Caco-2 (cell line): ENCODE data around the gene APOL3. TPM values are rescaled to one million over a fixed set of nuclear protein-coding genes. Genes with fewer than 3 reads are reported as not detected.
"Not testable (repeated sequence)": the region's sequence is repeated elsewhere in the genome, so short reads cannot be mapped to it uniquely, and the experiment has no call there.

ENCODE experiments used
- BruUV-seq: library from RNA; stranded (reverse); fragments of 400-500 nt; replicated peaks from 2 replicates; lab custom pipeline; 2021; lab: Mats Ljungman, UMichigan
- CTCF ChIA-PET: fragments of 300-600 bp; sonication (Branson Sonifier 250); formaldehyde crosslinking; loops from one replicate; lab custom pipeline; 2022; ENCODE audit warnings: antibody characterized with exemption; lab: Charles Lee
- POLR2A ChIA-PET: fragments of 300-600 bp; sonication (Branson Sonifier 250); formaldehyde crosslinking; loops from one replicate; lab custom pipeline; 2022; ENCODE audit warnings: antibody characterized with exemption; lab: Charles Lee
- DNase-seq, 2 experiments: peaks; one replicate each; pipeline versions ENCODE4 v3.0.0 to v3.0.0-alpha.2; 2020 to 2022
- H3K27me3 ChIP-seq: replicated peaks from 2 replicates; pipeline ENCODE4 v1.6.0; 2011; ENCODE audit warnings: low read length; ENCODE audit not compliant: control insufficient read depth, insufficient read depth
- H3K36me3 ChIP-seq: 2 replicates; pipeline ENCODE4 v1.5.1; 2011; ENCODE audit warnings: low read length; ENCODE audit not compliant: control insufficient read depth, insufficient read depth
- H3K4me1 ChIP-seq: fragments of 250-450 bp; sonication (Bioruptor Pico); 2 replicates; pipeline ENCODE4 v1.5.1; 2020; ENCODE audit warnings: mild to moderate bottlenecking
- H3K4me3 ChIP-seq: 2 replicates; pipeline ENCODE4 v1.5.1; 2011; ENCODE audit warnings: low read depth, mild to moderate bottlenecking, control low read depth, low read length
- H3K9me3 ChIP-seq: fragments of 250-450 bp; sonication (Bioruptor Pico); 2 replicates; pipeline ENCODE4 v1.5.1; 2020; ENCODE audit warnings: mild to moderate bottlenecking, moderate library complexity
- H3K27ac Mint-ChIP-seq: one replicate; pipeline ENCODE4 v1.8.0; 2022; ENCODE audit warnings: mixed read lengths; ENCODE audit not compliant: unreplicated experiment
- H3K27me3 Mint-ChIP-seq: one replicate; pipeline ENCODE4 v1.8.0; 2022; ENCODE audit warnings: mixed read lengths; ENCODE audit not compliant: insufficient read depth, unreplicated experiment
- H3K36me3 Mint-ChIP-seq: one replicate; pipeline ENCODE4 v1.8.0; 2022; ENCODE audit warnings: mild to moderate bottlenecking, mixed read lengths; ENCODE audit not compliant: insufficient read depth, unreplicated experiment
- H3K4me1 Mint-ChIP-seq: one replicate; pipeline ENCODE4 v1.8.0; 2022; ENCODE audit warnings: low read depth, mixed read lengths; ENCODE audit not compliant: unreplicated experiment
- H3K4me3 Mint-ChIP-seq: one replicate; pipeline ENCODE4 v1.8.0; 2022; ENCODE audit warnings: mild to moderate bottlenecking, moderate library complexity, mixed read lengths; ENCODE audit not compliant: unreplicated experiment
- H3K9me3 Mint-ChIP-seq: one replicate; pipeline ENCODE4 v1.8.0; 2022; ENCODE audit warnings: mixed read lengths; ENCODE audit not compliant: unreplicated experiment
- intact Hi-C: fragments of 100-400 bp; cut with micrococcal nuclease; formaldehyde crosslinking; loops from one replicate; pipeline ENCODE4 v1.10.0; 2022; ENCODE audit not compliant: unreplicated experiment
- total RNA-seq: library from RNA; stranded (reverse); gene quantifications from 2 replicates; pipeline ENCODE4 v1.2.3, GENCODE V29; 2022
- TF ChIP-seq, protein P1 (sequence below), 2 experiments: fragments of 200-600 bp in 1 of 2; IDR thresholded peaks; 1 replicate in 1 of 2; 2 replicates in 1 of 2; pipeline versions ENCODE4 v1.5.1 to v1.8.0; 2011 to 2022; ENCODE audit warnings: antibody characterized with exemption in 1 of 2, control low read depth in 1 of 2, inconsistent platforms in 1 of 2, low read depth in 1 of 2, low read length in 1 of 2, mild to moderate bottlenecking in 1 of 2, moderate library complexity in 1 of 2; ENCODE audit not compliant: insufficient read depth in 1 of 2, severe bottlenecking in 1 of 2, unreplicated experiment in 1 of 2

The APOL3 gene
- total RNA-seq, 1 experiment from 2014 or later: not detected

DNA sequence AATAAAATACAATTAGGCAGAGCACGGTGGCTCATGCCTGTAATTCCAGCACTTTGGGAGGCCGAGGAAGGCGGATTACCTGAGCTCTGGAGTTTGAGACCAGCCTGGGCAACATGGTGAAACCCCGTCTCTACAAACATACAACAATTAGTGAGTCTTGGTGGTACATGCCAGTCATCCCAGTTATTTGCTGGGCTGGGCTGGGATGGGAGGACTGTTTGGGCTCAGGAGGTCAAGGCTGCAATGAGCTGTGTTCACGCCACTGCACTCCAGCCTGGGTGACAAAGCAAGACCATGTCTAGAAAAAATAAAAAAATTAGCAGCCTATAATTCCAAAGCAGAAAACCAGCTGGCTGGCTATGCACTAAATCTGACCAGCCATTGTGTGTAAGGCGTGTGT is 35.1 kb downstream of the APOL3 start:
- CTCF ChIA-PET: interaction anchor here (1.2 to 2.8 kb wide), 3 partner anchors 60 to 774 kb away, joined by 3 to 10 read pairs (median 3); no protein-coding TSS in a partner anchor
- no TSS peak for BruUV-seq

DNA sequence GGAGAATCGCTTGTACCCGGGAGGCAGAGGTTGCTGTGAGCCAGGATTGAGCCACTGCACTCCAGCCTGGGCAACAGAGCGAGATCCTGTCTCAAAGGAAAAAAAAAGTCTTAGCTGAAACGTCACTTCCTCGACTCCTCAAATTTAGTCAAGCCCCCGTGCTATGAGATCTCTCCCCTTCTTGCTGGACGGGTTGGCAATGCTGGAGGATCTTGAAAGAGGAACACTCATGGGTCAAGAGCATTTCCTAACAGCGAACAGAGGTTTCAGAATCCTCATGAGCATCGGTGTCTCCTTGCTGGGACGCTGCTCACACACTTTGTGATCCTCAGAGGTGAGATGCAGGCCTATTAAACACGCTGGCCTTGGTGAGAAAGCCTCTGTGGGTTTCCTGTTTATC is 35.9 kb downstream of the APOL3 start:
- H3K27ac Mint-ChIP-seq: no peak overlapping the region
- TF ChIP-seq, protein P1, sequence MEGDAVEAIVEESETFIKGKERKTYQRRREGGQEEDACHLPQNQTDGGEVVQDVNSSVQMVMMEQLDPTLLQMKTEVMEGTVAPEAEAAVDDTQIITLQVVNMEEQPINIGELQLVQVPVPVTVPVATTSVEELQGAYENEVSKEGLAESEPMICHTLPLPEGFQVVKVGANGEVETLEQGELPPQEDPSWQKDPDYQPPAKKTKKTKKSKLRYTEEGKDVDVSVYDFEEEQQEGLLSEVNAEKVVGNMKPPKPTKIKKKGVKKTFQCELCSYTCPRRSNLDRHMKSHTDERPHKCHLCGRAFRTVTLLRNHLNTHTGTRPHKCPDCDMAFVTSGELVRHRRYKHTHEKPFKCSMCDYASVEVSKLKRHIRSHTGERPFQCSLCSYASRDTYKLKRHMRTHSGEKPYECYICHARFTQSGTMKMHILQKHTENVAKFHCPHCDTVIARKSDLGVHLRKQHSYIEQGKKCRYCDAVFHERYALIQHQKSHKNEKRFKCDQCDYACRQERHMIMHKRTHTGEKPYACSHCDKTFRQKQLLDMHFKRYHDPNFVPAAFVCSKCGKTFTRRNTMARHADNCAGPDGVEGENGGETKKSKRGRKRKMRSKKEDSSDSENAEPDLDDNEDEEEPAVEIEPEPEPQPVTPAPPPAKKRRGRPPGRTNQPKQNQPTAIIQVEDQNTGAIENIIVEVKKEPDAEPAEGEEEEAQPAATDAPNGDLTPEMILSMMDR (IDR thresholded peaks at IDR 0.05; ENCODE audit: insufficient read depth in 1 of 2, low read depth in 1 of 2, low read length in 1 of 2, severe bottlenecking in 1 of 2, unreplicated experiment in 1 of 2): no peak
- H3K9me3 Mint-ChIP-seq: no peaks in the 10 kb centered on the region
- no peaks in the 10 kb centered on the region for H3K36me3 Mint-ChIP-seq
- H3K4me1 Mint-ChIP-seq: peaks cover 7% of the 10 kb centered on the region
- H3K4me3 ChIP-seq: no peak overlapping the region
- no peaks in the 10 kb centered on the region; the same call in 1 of the 2 replicates for H3K9me3 ChIP-seq
- peak overlapping the region; percentile 63 for H3K4me3 Mint-ChIP-seq
- CTCF ChIA-PET: interaction anchor here (0.7 to 2.8 kb wide), 6 partner anchors 17 to 773 kb away, joined by 3 to 10 read pairs (median 4); no protein-coding TSS in a partner anchor
- H3K27me3 ChIP-seq: no peaks in the 10 kb centered on the region
- no peak for DNase-seq
- no TSS peak for BruUV-seq
- POLR2A ChIA-PET: no interaction called here
- peaks cover 14% of the 10 kb centered on the region for H3K27me3 Mint-ChIP-seq
- H3K4me1 ChIP-seq: 0 out of 2 replicates have a peak, but pooled peaks cover 3% of the 10 kb centered on the region
- no peaks in the 10 kb centered on the region for H3K36me3 ChIP-seq
- intact Hi-C loops: loop anchor here (1.0 to 10.0 kb wide), 6 partner anchors 58 to 494 kb away; partner anchors contain the start of gene RBFOX2

More for the DNA sequence above, 35.1 kb downstream of the APOL3 start:
- TF ChIP-seq, protein P1 (IDR thresholded peaks at IDR 0.05; ENCODE audit: insufficient read depth in 1 of 2, low read depth in 1 of 2, low read length in 1 of 2, severe bottlenecking in 1 of 2, unreplicated experiment in 1 of 2): no peak
- POLR2A ChIA-PET: no interaction called here
- no peaks in the 10 kb centered on the region; the same call in 1 of the 2 replicates for H3K9me3 ChIP-seq
- intact Hi-C loops: loop anchor here (2.0 to 10.0 kb wide), 3 partner anchors 281 to 495 kb away; no protein-coding TSS in a partner anchor
- H3K27me3 ChIP-seq: no peaks in the 10 kb centered on the region
- H3K4me1 ChIP-seq: 0 out of 2 replicates have a peak, but pooled peaks cover 3% of the 10 kb centered on the region
- Mint-ChIP-seq H3K9me3 (no peaks in the 10 kb centered on the region), H3K4me1 (peaks cover 7% of the 10 kb centered on the region), H3K4me3 (no peak overlapping the region), H3K27me3 (peaks cover 17% of the 10 kb centered on the region), H3K36me3 (no peaks in the 10 kb centered on the region), H3K27ac (no peak overlapping the region)
- H3K36me3 ChIP-seq: no peaks in the 10 kb centered on the region
- no peak overlapping the region for H3K4me3 ChIP-seq
- DNase-seq: no peak

DNA sequence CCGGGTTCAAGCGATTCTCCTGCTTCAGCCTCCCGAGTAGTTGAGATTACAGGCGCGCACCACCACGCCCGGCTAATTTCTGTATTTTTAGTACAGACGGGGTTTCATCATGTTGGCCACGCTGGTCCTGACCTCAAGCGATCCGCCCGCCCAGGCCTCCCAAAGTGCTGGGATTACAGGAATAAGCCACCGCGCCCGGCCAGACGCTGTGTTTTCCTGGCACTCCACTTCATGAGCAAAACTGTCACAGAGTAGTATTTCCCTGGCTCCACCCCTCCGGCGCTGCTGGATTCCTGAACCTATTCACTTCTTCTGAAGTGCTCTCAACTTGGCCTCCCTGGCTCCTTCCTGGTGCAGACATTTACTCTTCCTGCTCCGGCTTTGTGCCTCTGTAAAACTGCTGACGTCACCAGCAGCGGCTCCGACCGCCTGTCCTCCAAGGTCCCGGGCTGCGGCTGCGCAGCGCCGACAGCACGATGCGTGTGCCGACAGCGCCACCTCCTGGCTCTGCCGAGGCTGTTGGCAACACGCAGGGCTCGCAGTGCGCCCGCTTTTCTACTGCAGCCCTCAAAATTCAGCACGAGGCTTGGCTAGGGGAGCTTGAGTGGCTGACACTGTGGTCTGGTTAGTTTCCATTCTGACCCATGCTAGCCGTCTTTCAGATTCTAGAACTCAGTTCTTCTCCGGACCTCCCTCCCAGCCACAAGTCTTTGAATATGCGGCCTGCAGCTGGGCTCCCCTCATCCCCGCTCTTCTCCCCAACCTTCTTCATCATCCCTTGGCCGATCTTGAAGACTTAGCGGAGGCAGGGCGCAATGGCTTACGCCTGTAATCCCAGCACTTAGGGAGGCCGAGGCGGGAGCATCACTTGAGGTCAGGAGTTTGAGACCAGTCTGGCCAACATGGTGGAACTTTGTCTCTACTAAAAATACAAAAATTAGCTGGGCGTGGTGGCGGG is 36.6 kb downstream of the APOL3 start:
- CTCF ChIA-PET: interaction anchor here (0.7 to 2.8 kb wide), 6 partner anchors 18 to 773 kb away, joined by 3 to 10 read pairs (median 4); no protein-coding TSS in a partner anchor
- Histone ChIP-seq H3K9me3 (no peaks in the 10 kb centered on the region; the same call in 1 of the 2 replicates), H3K36me3 (no peaks in the 10 kb centered on the region), H3K4me1 (0 out of 2 replicates have a peak, but pooled peaks cover 3% of the 10 kb centered on the region), H3K27me3 (no peaks in the 10 kb centered on the region), H3K4me3 (peak overlapping the region; percentile 25)
- POLR2A ChIA-PET: no interaction called here
- no peaks in the 10 kb centered on the region for H3K9me3 Mint-ChIP-seq
- peak; percentile 92 to 94 for DNase-seq
- intact Hi-C loops: loop anchor here (1.0 to 10.0 kb wide), 6 partner anchors 58 to 493 kb away; partner anchors contain the start of gene RBFOX2
- TF ChIP-seq, protein P1 (IDR thresholded peaks at IDR 0.05; ENCODE audit: insufficient read depth in 1 of 2, low read depth in 1 of 2, low read length in 1 of 2, severe bottlenecking in 1 of 2, unreplicated experiment in 1 of 2): peak; percentile 92 to 97
- peak overlapping the region; percentile 85 for H3K27ac Mint-ChIP-seq
- H3K4me1 Mint-ChIP-seq: peaks cover 7% of the 10 kb centered on the region
- no peaks in the 10 kb centered on the region for H3K36me3 Mint-ChIP-seq
- no TSS peak for BruUV-seq
- H3K27me3 Mint-ChIP-seq: peaks cover 9% of the 10 kb centered on the region
- peak overlapping the region; percentile 63 for H3K4me3 Mint-ChIP-seq

DNA sequence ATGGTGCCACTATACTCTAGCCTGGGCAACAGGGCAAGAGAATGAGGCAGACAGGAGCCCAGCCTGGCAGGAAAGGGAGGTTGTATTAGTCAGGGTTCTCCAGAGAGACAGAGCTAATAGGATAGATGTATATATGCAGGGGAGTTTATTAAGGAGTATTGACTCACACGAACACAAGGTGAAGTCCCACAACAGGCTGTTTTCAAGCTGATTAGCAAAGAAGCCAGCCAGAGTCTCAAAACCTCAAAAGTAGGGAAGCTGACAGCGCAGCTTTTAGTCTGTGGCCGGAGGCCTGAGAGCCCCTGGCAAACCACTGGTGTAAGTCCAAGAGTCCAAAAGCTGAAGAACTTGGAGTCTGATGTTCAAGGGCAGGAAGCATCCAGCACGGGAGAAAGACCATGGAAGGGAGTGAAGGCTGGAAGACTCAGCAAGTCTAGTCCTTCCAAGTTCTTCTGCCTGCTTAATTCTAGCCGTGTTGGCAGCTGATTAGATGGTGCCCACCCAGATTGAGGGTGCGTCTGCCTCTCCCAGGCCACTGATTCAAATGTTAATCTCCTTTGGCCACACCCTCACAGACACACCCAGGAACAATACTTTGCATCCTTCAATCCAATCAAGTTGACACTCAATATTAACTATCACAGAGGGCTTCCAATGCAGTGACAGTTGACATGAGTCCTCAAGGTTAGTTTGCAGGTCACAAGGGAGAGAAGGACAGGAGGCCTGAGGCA is 39.8 kb downstream of the APOL3 start:
- POLR2A ChIA-PET, H3K4me3 Mint-ChIP-seq, H3K4me1 Mint-ChIP-seq, DNase-seq, BruUV-seq, H3K9me3 Mint-ChIP-seq, H3K27me3 Mint-ChIP-seq, H3K4me1 ChIP-seq, CTCF ChIA-PET, H3K36me3 Mint-ChIP-seq, H3K36me3 ChIP-seq, H3K27ac Mint-ChIP-seq, H3K4me3 ChIP-seq, H3K27me3 ChIP-seq, H3K9me3 ChIP-seq: not testable (repeated sequence)
- intact Hi-C loops: loop anchor here (5.0 to 10.0 kb wide), 3 partner anchors 93 to 386 kb away; partner anchors contain the start of gene RBFOX2
